Epithelial cell of esophagus (primary cell): ENCODE data around the gene TUBA4A.

ENCODE experiments used
- DNase-seq: peaks from one replicate; pipeline ENCODE4 v3.0.0; 2010; ENCODE audit warnings: low read depth
- H3K4me3 ChIP-seq: 2 replicates; pipeline ENCODE4 v1.5.1; 2011; ENCODE audit warnings: mild to moderate bottlenecking, low read length, control low read depth
- TF ChIP-seq, protein P1 (sequence below): IDR thresholded peaks from 2 replicates; pipeline ENCODE4 v1.5.1; 2011; ENCODE audit warnings: low read depth, mild to moderate bottlenecking, low read length, control low read depth, inconsistent platforms; ENCODE audit not compliant: insufficient read depth; ENCODE audit errors: missing control alignments

The TUBA4A gene

DNA sequence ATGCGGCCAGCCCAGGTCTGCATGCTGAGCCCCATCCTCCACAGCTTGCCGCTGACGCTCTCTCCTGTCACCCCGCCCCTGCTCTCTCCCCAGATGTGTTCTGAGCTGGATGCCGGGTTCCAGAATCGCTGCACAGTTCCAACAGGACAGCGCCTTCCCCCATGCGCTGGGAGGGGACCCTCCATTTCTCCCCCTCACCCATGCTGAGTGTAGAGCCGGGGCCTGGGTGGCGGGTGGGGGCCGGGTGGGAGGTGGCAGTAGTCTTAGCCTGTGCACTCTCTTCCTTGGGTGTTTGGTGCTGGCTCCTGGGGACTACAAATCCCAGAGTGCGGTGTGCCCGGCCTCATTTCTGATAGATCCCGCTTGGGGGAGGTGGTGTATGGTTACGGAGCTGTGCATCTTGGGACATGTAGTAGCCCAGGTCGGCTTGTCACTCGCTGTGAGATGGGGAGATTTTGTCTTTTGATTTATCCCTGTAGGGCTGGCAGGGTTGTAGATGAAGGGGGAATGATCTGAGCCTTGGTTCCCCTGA lies 32.2 kb upstream of the TUBA4A start:
- TF ChIP-seq, protein P1, sequence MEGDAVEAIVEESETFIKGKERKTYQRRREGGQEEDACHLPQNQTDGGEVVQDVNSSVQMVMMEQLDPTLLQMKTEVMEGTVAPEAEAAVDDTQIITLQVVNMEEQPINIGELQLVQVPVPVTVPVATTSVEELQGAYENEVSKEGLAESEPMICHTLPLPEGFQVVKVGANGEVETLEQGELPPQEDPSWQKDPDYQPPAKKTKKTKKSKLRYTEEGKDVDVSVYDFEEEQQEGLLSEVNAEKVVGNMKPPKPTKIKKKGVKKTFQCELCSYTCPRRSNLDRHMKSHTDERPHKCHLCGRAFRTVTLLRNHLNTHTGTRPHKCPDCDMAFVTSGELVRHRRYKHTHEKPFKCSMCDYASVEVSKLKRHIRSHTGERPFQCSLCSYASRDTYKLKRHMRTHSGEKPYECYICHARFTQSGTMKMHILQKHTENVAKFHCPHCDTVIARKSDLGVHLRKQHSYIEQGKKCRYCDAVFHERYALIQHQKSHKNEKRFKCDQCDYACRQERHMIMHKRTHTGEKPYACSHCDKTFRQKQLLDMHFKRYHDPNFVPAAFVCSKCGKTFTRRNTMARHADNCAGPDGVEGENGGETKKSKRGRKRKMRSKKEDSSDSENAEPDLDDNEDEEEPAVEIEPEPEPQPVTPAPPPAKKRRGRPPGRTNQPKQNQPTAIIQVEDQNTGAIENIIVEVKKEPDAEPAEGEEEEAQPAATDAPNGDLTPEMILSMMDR, result no peak
- no peak overlapping the region for H3K4me3 ChIP-seq
- peak; percentile 83 for DNase-seq

DNA sequence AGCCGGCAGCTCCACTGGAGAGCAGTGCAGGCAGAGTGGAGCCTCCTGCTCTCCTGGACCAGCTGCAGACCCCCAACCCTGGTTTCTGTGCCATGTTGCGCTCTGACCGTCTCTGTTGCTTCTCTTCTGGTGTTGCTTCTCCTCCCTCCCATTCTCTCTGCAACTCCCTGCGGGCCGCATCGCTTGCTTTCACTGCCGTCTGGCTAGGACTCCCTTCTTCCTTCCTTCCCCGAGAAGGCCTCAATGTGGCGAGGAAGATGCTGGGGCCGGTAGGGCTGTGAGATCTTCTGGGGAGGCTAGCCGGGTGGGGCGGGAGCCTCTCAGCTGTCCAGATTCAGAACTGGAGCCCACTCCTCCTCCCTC lies 31.6 kb upstream of the TUBA4A start:
- no peak for DNase-seq
- no peak overlapping the region for H3K4me3 ChIP-seq
- TF ChIP-seq, protein P1, result no peak

DNA sequence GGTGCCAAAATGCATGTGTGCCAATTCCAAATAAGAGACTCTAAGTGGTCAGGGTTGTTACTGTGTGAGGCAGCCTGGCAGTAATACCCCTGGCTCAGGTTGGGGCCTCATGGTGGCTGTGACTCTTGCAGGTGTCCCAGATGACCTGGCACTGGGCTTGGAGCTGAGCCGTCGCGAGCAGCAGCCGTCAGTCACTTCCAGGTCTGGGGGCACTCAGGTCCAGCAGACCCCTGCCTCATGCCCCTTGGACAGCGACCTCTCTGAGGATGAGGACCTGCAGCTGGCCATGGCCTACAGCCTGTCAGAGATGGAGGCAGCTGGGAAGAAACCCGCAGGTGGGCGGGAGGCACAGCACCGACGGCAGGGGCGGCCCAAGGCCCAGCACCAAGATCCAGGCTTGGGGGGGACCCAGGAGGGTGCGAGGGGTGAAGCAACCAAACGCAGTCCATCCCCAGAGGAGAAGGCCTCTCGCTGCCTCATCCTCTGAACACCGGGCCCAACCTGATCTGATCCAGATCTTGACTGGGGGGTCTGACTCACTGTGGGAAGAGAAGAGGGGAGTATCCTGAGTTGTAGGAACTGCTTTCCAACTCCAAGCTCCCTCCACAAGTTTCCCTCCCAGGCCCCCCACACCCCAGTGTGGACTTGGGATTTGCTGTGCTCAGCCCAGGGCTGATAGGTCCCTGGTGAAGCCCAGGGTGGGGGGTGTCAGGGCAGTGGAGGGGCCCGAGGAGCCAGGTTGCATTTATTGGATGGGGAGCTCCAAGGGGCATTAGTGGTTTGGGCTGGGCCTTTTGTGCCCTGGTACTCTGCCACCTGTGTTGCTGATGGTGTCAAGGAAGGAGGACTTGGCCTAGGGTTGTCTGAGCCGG lies 31.0 kb upstream of the TUBA4A start:
- no peak overlapping the region for H3K4me3 ChIP-seq
- TF ChIP-seq, protein P1, result no peak

DNA sequence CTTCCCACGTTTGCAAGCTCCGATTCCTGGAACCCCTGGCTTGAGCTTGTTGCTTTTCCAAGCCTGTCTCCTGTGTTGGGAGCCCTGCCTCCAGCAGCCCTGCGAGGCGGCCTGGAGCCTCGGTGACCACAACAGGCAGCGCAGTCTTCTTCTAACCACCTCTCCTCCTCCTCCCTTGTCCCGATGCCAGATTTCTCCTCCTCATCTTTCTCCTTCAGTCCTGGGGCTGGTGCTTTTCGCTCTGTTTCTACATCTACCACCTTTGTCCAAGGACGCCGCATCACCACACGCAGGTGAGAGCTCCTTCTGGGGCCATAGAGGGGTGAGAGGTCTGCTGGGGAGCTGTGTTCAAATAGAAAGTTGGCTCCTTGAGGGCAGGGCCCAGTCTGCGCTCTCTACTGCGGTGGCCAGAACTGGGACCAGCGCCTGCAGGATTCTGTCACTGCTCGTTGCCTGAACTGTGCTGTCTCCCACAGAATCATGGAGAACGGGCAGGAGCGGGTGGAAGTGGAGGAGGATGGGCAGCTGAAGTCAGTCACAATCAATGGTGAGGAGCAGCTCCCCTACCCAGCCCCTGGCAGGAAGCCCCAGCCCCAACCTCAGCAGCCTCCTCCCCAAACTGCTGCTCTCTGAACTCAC lies 29.3 kb upstream of the TUBA4A start:
- H3K4me3 ChIP-seq, result no peak overlapping the region
- DNase-seq, result no peak
- TF ChIP-seq, protein P1, result no peak

More for the DNA sequence above, 31.0 kb upstream of the TUBA4A start:
- DNase-seq, result no peak

DNA sequence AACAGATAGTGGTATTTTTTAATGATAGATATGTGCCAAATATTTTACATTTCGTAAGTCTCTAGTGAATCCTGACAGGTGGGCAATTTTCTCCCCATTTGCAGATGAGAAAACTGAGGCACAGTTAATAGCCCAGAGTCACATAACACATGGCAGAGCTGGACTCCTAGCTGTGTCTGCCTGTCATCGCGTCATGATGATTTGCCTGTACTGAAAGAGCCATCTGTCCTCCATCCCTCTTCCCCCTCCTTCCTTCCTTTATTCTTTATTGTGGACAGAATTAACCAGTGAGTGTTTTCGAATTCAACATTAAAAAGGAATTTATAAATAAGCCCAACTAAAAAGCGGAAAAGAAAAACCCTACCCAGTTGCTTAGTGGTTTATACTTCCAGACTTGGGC lies 28.7 kb upstream of the TUBA4A start:
- H3K4me3 ChIP-seq, result no peak overlapping the region
- TF ChIP-seq, protein P1, result no peak

DNA sequence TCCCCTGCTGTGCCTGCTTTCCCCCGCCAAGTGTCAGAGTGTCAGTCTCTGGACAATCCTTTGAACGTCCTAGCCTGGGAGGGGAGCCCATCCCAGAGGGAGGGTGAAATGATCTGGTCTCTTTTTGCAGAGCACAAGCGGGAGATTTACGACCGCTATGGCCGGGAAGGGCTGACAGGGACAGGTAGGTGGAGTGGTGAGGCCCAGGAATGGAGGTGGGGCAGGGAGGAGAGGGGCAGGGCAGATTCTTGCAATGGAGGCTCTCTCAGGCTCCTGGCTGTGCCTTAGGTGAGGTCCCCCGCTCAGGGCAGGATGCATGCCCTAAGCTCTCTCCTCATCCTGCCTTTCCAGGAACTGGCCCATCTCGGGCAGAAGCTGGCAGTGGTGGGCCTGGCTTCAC lies 27.9 kb upstream of the TUBA4A start:
- TF ChIP-seq, protein P1, result no peak
- H3K4me3 ChIP-seq, result no peak overlapping the region
- DNase-seq, result no peak

More for the DNA sequence above, 28.7 kb upstream of the TUBA4A start:
- no peak for DNase-seq
